OCI-LY7 (cell line): ENCODE results near the gene SDHAF3.

Experiments used
- CTCF ChIP-seq: fragments of 200-600 bp; sonication (generic); conservative IDR thresholded peaks from 2 replicates; pipeline ENCODE4 v1.5.1; 2014; ENCODE audit warnings: mild to moderate bottlenecking, antibody characterized with exemption, low read length, moderate library complexity, mixed read lengths
- EZH2phosphoT487 ChIP-seq: fragments of 200-600 bp; sonication (generic); IDR thresholded peaks from 2 replicates; pipeline ENCODE4 v1.6.1; 2018; ENCODE audit warnings: low read depth, borderline replicate concordance, mild to moderate bottlenecking, mixed run types, antibody characterized with exemption, low read length, moderate library complexity, mixed read lengths

DNA sequence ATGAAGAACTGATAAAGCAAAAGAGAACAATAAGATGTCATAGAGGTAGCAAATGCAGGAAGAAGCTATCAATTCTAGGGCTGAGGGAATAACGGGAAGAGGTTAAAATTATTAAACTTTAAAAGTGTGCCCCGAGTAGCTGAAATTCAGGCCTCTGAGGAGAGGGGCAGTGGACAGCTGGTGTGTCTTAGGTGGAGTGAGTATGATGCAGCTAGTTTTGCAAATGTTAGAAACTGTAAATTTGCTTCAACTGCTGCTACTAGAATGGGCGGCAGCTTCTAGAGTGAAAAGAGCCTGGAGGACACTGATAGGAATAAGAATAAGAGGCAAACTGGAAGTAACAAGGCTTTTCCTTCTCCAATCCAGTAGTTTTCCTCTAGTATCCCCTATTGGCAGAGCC lies 87.3 kb downstream of the SDHAF3 start:
- TF ChIP-seq CTCF (no peak), EZH2phosphoT487 (no peak)
